ENCODE measurements around the gene LIPM.
A peak's percentile ranks its signal among the peaks of the same experiment; 100 is the strongest.
"Not testable (repeated sequence)": the region's sequence is repeated elsewhere in the genome, so short reads cannot be mapped to it uniquely, and the experiment has no call there.

The LIPM gene

GRCh38 chr10:88803641-88804040 lies 1.1 kb downstream of the LIPM start:
- DNase-seq: no peak

GRCh38 chr10:88804083-88804812 lies 1.7 kb downstream of the LIPM start:
- no peak for DNase-seq

DNA sequence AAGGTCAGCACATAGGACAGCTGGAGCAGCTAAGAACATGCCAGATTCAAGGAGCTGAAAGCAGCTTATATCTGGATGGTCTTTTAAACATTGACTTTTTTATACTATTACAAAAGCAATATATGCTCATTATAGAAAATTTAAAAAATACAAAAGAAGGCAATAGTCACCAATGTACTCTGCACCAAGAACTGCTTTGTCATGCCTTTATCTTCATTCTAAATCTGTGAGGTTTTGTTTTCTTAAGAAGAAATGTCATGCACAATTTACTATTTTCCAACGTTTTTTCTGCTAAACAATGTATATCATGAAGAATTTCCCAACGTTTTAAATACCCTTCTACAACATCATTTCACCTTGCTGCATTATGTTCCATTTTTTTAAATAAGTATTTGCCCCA lies 2.8 kb downstream of the LIPM start:
- DNase-seq: no peak

- no peak for DNase-seq
These were observed 3.4 kb downstream of the LIPM start for GRCh38 chr10:88805924-88806323.

- DNase-seq: no peak
These were observed 7.1 kb downstream of the LIPM start for GRCh38 chr10:88809621-88810020.

- no peak for DNase-seq
These were observed 7.8 kb downstream of the LIPM start for GRCh38 chr10:88810196-88810961.

DNA sequence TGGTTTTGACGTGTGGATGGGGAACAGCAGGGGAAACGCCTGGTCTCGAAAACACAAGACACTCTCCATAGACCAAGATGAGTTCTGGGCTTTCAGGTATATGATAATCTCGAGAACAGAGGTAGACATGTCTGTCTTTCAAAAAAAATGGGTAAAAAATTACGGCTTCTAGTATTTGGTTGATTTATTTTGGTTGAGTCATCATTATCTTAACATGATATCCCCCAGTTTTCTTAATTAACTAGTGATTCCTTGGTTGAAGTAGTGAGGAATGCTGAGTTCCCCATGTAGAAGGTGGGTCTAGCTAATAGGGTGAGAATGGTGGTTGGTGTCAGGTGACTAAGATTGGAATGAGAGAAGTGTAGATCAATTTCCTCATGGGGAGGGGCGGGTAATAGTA lies 10.7 kb downstream of the LIPM start:
- DNase-seq: no peak

DNA sequence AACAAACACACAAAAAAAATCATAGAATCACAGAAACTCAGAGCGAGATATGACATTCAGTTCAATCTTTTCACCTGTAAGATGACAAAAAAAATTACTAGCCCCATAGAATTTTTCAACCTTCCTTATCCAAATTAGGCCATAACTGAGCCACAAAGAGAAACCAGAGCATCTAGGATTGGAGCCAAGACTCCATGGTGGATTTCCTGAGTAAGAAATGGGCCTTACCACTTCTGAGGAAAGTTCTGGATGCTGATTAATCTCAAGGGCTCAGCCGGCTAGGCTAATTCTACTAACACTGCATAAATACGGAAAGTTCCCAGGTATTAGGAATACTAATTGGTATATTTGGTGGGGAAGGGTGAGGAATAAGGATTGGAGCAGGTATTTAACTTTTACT lies 16.8 kb downstream of the LIPM start:
- DNase-seq: no peak

GRCh38 chr10:88820748-88821401 lies 18.3 kb downstream of the LIPM start:
- DNase-seq: no peak

GRCh38 chr10:88826388-88826787 lies 23.9 kb downstream of the LIPM start:
- no peak for DNase-seq

DNA sequence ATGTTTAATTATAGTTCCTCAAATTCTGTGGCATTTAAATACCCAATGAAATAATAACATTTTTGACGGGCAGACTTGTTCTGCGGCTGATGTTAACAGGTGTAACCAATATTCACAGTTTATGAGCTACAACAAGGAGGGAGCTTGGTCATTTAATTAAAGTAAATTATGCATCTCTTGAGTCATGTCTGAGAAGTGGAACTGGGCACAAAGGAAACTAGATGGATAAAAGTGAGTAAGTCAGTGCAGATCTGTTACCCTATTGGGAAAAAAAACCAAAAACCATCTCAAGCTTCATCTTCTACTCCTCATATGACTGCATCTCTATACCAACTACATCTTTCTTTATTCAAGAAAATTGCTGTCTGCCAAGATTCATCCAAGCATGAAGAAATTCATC lies 25.1 kb downstream of the LIPM start:
- DNase-seq: no peak

GRCh38 chr10:88828310-88828709 lies 25.8 kb downstream of the LIPM start:
- no peak for DNase-seq

DNA sequence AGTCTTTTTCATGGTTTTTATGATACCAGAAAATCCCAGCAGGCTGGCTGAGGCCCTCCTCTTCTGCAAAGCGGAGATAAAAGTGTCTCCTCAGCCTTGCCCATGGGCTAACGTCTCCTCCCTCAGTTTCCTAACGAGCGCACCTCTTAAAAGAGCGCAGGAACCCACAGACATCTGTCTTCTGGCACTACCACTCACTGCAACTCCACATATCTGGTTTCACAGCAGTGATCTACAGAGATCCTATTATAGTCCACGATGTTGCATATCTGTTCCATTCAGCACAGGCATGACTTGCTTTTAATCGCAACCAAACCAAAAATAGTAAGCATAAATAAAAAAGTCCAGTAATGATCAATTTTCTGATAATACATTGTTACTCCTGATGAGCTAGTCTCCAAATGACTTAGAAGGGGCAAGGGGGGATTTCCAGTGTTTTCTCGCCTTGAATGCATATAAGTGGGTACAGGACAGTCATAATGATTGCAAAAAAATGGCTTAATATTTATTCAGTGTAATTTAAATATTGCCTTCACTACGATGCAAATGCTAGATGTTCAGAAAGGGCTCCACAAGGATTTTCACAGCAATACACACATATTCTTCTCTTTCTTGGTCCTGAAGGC lies 28.2 kb downstream of the LIPM start:
- no peak for DNase-seq

GRCh38 chr10:88831709-88832108 lies 29.2 kb downstream of the LIPM start:
- DNase-seq: peak; percentile 38

GRCh38 chr10:88832376-88832775 lies 29.8 kb downstream of the LIPM start:
- no peak for DNase-seq

- no peak for DNase-seq
These were observed 30.6 kb downstream of the LIPM start for GRCh38 chr10:88833156-88833555.

GRCh38 chr10:88833723-88834122 lies 31.2 kb downstream of the LIPM start:
- no peak for DNase-seq

DNA sequence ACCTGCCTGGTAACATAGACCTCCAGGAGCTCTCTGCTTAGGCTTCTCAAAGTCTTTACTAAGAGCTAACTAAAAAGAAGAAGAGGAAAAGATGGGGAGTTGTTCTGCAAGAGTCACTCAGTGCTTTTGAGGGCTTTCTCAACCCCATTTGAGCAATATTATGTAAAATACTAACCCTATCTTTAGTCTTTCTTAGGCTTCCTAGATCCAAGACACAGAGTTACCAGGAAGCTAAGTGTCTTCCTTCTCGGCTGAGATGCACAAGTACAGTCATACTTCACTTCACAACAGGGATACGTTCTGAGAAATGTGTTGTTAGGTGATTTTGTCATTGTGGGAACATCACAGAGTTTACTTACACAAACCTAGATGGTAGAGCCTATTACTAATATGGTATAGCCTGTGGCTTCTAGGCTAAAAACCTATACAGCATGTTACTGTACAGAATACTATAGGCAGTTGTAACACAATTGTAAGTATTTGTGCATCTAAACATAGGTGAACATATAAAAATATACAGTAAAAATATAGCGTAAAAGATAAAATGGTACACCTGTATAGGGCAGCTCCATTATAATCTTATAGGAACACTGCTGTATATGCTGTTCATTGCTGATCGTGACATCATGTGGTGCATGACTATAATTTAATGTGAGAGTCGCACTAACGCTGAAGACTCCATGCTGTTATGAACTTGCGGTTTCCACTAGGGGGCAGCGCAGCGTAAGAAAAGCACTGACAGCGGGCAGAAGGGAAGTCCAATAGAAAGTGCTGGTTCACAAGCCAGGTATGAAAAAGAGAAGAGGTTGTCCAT lies 32.8 kb downstream of the LIPM start:
- peak; percentile 82 for DNase-seq

DNA sequence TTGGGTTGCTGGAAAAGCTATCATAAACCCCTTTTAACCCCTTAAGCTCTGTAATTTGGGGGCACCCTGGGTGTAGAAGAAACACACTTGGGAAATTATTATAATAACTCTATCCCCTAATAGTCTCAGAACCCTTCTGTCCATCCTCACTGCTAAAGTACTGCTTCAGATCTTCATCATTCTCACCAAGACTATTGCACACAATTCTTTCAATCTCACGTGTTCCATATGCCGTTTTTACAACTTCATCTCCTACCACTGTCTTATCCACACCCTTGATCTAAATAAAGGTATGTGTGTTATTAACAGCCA lies 33.3 kb downstream of the LIPM start:
- DNase-seq: no peak

GRCh38 chr10:88837632-88838031 lies 35.1 kb downstream of the LIPM start:
- not testable (repeated sequence) for DNase-seq

DNA sequence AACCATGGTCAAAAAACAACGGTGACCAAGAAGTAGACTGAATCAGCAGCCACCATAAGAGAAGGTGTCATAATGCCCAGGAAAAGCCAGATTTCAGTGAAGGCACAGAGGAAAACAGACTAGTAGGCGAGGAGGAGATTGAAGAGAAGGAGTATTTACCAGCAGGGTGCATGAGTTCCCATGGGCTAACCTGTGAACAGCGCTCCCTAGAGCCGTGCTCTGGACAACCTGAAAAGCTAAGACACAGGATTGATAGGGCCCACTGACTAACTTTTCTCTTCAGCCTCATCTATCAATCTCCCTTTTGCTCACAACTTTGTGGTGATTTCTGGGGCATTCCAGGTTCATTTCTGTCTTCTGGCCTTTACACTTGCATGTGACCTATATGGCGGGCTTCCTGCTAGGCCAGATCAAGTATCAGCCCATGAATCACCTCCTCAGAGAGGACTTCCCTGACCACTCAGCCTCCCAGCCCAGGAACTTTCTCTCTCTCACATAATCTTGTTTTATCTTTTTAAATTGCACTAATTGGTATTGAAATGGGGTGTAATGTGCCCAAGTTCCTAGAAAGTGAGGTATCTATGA lies 36.3 kb downstream of the LIPM start:
- DNase-seq: no peak

DNA sequence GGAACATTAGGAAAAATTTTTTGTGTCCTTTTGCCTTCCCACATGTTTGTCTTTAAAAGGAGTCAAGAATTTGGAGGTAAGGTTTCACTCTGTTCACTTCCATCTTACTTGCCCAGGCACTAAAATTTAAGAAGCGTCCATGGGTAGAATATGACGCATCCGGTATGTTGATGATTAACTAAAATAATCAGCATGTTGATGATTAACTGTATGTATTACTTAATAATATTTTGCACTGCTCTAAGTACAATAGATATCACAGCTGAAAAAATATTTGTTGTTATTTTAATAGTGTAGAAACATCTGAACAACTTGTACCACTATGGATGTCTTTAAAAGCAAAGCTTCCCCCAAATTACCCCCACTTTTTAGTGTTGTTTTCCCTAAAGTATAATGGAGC lies 37.6 kb downstream of the LIPM start:
- DNase-seq: no peak

DNA sequence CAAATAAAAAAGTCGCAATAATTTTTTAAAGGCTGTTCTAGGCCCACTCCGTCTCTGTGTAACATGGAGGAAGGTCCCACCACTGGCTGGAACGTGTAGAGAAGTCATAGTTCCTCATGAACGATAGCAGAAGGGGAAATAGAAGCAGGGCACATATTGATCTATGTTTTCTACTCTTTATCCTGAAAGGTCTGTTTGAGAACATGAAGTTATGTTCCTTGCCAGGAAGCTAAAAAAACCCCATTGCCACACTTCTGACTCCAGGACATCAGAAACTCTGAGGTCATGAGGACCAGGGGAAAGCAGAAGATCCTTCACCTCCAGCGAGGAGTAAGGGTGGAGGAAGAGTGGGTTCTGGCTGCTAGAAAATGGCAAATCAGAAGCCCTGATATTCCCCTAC lies 38.4 kb downstream of the LIPM start:
- no peak for DNase-seq

Measured in stimulated activated naive CD4-positive, alpha-beta T cell treated with Interleukin-2 at 50 U/mL for 16 hours (primary cell).